HG03575 (cell line): ENCODE measurements around the gene SRPK1.
"Not testable (repeated sequence)": the region's sequence is repeated elsewhere in the genome, so short reads cannot be mapped to it uniquely, and the experiment has no call there.

Experiments
- ATAC-seq: cut with Tn5 transposase; IDR thresholded peaks from one replicate; pipeline ENCODE4 v1.9.1; 2021; ENCODE audit not compliant: unreplicated experiment, insufficient number of reproducible peaks, low FRiP score; ENCODE audit errors: extremely low read depth

Gene SRPK1

DNA sequence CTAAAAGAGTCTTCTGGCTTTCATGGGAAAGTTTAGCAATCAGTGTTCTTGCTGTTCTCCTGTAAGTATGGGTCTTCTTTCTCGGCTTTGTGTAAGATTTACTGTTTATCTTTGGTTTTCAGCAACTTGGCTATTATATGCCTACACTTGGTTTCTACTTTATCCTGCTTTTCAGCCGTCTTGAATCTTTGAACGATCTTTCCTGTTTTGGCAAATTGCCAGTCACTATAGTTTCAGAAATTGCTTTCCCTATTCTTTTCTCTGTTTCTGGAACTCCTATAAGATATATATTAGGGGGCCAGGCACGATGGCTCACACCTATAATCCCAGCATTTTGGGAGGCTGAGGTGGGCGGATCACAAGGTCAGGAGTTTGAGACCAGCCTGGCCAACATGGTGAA, 14.6 kb upstream of the SRPK1 start:
- ATAC-seq = no peak

GRCh38 chr6:35933844-35934243, 12.9 kb upstream of the SRPK1 start:
- no peak for ATAC-seq

DNA sequence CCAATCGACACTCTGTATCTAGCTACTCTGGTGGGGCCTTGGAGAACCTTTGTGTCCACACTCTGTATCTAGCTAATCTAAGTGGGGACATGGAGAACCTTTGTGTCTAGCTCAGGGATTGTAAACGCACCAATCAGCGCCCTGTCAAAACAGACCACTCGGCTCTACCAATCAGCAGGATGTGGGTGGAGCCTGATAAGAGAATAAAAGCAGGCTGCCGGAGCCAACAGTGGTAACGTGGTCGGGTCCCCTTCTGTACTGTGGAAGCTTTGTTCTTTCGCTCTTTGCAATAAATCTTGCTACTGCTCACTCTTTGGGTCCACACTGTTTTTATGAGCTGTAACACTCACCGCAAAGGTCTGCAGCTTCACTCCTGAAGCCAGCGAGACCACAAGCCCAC, 11.0 kb upstream of the SRPK1 start:
- ATAC-seq = not testable (repeated sequence)

DNA sequence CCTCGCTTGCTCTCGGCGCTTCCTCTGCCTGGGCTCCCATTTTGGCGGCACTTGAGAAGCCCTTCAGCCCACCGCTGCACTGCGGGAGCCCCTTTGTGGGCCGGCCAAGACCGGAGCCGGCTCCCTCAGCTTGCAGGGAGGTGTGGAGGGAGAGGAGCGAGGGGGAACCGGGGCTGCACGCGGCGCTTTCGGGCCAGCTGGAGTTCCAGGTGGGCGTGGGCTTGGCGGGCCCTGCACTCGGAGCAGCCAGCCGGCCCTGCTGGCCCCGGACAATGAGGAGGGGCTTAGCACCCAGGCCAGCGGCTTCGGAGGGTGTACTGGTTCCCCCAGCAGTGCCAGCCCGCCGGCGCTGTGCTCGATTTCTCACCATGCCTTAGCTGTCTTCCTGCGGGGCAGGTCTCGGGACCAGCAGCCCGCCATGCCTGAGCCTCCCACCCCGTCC, 10.2 kb upstream of the SRPK1 start:
- no peak for ATAC-seq

- no peak for ATAC-seq
These were observed 8.7 kb upstream of the SRPK1 start for GRCh38 chr6:35929601-35930000.

- no peak for ATAC-seq
These were observed 5.8 kb upstream of the SRPK1 start for GRCh38 chr6:35926509-35927215.

GRCh38 chr6:35925961-35926360, 5.1 kb upstream of the SRPK1 start:
- ATAC-seq = no peak

DNA sequence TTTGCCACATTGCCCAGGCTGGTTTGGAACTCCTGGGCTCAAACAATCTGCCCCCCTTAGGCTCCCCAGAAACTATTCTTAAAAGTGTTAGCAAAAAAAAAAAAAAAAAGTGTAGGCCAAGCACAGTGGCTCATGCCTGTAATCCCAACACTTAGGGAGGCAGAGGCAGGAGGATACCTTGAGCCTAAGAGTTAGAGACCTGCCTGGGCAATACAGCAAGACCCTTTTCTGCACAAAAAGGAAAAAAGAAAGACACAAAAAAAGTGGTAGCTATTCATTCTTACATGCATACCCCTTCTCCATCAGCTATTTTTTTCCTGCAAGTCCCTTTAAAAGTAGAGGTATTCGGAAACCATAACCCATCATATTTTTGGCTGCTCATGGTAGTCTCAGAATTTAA, 3.2 kb upstream of the SRPK1 start:
- ATAC-seq = no peak

DNA sequence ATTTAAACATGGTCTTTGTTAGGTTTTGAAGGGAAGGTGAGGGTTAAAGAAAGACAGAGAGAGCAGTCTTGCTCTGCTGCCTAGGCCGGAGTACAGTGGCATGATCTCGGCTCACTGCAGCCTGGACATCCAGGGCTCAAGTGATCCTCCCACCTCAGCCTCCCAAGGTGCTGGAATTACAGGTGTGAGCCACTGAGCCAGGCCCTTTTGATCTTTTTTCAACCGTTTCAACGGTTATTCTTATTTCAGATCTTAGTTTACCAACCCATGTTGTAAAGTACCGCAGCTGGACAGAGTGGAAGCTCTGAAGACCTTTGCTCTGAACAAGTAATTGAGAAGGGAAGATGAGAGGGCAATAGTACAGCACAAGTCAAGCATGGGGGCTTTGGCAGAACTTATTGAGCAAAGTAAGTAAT, 1.2 kb upstream of the SRPK1 start:
- no peak for ATAC-seq

DNA sequence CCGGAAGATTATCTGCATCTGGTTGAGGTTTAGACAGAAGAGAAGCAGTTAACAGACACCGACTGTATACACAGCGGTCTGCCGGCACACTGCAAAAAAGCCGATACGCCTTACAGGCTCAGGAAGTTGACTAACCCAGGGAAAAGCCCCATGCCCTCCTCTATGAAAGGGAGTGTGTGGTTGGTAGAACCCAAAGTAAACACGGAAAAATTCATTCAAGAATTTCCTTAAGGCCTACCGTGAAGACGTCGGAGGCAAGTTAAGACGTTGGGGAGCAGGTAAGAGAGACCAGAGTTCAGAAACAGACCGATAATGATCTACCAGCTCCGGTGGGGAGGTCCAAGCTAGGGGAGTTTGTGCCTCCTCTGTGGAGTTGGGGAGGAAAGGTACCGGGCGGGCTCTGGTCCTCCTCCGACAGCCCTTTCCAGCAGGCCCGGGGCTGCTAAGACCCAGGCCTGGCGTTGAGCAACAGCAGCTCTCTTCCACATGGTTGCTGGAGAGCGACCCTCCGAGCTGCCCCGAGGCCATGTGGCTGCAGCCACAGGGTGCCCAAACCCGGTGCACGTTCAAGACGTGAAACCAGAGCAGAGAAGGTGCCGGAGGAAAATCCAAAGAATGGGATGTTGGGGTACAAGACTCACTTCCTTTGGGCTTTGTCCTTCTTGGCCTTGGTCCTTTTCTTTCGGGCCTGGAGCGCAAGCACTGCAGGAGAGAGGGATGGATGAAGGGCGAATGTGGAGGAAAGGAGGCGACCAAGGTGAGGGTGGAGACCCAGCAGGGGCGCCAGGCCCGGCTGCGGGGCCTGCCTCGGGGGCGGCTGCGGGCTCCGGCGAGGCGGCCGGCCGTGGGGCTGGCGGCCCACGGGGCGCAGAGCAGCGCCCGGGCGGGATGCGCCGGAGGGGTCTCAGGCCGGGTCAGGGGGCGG, 809 bp downstream of the SRPK1 start:
- no peak for ATAC-seq

DNA sequence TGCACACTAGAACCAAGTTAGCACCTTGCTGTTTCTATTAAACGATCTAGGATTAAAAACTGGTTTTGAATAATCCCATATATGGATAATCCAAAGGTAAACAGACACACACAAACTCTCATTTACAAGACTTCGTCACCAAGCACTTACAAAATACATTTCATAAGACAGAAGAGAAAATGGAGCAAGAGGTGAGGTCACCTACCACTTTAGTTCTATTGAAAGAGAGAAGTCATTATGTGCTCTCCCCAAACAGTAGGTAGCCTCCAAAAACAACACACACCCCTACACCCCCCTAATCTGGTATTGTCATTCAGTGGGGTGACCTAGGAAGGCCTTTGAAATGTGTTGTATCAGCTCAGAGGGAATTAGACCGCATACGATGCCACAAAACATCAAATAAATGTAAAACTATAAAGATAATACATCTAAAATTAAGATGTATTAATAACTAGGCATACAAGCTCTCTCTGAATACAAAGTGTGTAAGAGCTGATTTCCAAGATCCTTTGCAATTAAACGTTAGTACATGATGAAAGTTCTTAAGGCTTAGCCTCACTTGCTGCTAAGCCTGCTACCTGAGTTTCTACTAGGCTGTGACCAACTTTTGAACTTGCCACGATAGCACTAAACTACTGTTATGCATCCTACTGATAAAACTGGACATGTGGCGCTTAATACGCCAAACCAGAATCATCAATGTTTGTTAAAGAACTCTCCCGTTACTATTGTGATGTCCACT, 1.6 kb downstream of the SRPK1 start:
- ATAC-seq = no peak

GRCh38 chr6:35916893-35917292, 4.0 kb downstream of the SRPK1 start:
- ATAC-seq = not testable (repeated sequence)

DNA sequence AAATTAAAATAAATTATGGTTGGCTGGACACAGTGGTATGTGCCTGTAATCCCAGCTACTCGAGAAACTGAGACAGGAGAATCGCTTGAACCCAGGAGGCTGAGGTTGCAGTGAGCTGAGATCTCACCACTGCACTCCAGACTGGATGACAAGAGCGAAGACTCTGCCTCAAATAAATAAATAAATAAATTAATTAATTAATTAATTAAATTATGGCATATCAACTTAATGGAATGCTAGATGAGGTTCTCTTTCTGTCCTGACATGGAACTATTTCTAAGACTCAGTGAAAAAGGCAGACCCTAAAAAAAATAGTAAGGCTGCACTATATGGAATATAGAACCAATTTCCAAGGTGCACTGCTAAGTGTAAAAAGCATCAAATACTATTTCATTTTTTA, 4.8 kb downstream of the SRPK1 start:
- no peak for ATAC-seq

GRCh38 chr6:35914536-35914935, 6.4 kb downstream of the SRPK1 start:
- ATAC-seq = no peak

DNA sequence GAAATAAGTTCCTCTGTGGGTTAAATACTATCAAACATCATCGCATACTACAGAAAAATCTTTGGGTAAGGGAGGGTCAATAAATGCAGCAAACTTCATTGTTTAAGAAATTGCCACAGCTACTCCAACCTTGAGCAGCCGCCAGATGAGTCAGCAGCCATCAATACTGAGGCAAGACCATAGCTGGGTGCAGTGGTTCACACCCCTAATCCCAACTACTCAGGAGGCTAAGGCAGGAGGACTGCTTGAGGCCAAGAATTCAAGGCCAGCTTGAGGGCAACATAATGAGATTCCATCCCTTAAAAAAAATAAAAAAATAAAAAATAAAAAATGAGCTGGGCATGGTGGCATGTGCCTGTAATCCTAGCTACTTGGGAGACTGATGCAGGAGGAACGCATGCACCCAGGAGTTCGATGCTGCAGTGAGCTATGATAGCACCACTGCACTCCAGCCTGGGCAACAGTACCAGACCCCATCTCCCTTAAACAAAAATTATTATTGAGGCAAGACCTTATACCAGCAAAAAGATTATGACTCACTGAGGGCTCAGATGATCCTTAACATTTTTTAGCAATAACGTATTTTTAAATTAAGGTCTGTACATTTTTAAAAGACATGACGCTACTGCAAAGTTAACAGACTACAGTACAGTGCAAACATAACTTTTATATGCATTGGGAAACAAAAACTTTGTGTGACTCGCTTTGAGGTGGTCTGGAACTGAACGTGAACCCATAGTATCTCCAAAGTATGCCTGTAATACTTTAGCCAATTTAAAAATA, 8.8 kb downstream of the SRPK1 start:
- no peak for ATAC-seq

DNA sequence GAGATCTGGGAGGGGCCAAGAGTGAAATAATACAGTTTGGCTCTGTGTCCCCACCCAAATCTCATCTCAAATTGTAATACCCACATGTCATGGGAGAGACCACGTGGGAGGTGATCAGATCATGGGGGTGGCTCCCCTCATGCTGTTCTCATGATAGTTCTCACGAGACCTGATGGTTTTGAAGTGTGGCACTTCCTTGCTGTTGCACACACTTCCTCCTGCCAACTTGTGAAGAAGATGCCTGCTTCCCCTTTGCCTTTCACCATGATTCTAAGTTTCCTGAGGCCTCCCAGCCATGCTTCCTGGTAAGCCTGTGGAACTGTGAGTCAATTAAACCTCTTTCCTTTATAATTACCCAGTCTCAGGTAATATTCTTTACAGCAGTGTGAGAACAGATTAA, 11.3 kb downstream of the SRPK1 start:
- not testable (repeated sequence) for ATAC-seq

DNA sequence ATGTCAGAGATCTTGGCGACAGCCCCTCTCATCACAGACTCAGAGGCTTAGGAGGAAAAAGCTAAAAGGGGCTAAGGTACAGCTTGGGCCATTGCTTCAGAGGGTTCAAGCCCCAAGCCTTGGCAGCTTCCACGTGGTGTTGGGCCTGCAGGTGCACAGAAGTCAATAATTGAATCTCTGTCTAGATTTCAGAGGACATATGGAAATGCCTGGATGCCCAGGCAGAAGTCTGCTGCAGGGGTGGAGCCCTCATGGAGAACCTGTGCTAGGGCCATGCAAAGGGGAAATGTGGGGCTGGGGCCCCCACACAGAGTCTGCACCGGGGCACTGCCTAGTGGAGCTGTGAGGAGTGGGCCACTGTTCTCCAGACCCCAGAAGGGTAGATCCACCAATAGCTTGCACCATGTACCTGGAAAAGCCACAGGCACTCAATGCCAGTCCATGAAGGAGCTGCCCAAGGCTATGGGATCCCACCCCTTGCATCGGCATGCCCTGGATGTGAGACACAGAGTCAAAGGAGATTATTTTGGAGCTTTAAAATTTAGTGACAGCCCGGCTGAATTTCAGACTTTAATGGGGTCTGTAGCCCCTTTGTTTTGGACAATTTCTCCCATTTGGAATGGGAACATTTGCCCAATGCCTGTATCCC, 12.0 kb downstream of the SRPK1 start:
- not testable (repeated sequence) for ATAC-seq

DNA sequence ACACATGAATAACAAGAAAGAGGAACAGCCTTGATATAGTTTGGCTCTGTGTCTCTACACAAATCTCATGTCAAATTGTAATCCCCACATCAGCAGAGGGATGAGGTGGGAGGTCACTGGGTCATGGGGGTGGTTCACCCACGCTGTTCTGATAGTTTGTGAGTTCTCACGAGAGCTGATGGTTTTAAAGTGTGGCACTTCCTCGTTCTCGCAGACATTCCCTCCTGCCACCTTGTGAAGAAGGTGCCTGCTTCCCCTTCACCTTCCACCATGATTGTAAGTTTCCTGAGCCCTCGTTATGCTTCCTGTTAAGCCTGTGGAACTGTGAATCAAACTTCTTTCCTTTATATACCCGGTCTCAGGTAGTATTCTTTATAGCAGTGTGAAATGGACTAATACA, 13.1 kb downstream of the SRPK1 start:
- no peak for ATAC-seq
